Activated T-cell treated with anti-CD3 and anti-CD28 coated beads for 24 hours (primary cell): ENCODE data around the gene RARRES2.
"Not testable (repeated sequence)": the region's sequence is repeated elsewhere in the genome, so short reads cannot be mapped to it uniquely, and the experiment has no call there.

Source experiments
- DNase-seq: peaks from one replicate; pipeline ENCODE4 v3.0.0-alpha.2; 2020; ENCODE audit warnings: low read depth

The RARRES2 gene

GRCh38 chr7:150317748-150318444 is 23.5 kb downstream of the RARRES2 start:
- DNase-seq, result no peak

- DNase-seq, result not testable (repeated sequence)
Measured at GRCh38 chr7:150316987-150317386, 24.4 kb downstream of the RARRES2 start.

GRCh38 chr7:150314639-150315239 is 26.7 kb downstream of the RARRES2 start:
- no peak for DNase-seq

- DNase-seq, result no peak
Measured at GRCh38 chr7:150313870-150314269, 27.6 kb downstream of the RARRES2 start.

- DNase-seq, result no peak
Measured at GRCh38 chr7:150313367-150313809, 28.0 kb downstream of the RARRES2 start.

- DNase-seq, result not testable (repeated sequence)
Measured at GRCh38 chr7:150312649-150313366, 28.6 kb downstream of the RARRES2 start.

GRCh38 chr7:150311711-150312110 is 29.7 kb downstream of the RARRES2 start:
- no peak for DNase-seq

- DNase-seq, result no peak
Measured at GRCh38 chr7:150311146-150311545, 30.3 kb downstream of the RARRES2 start.

- DNase-seq, result no peak
Measured at GRCh38 chr7:150308575-150308974, 32.9 kb downstream of the RARRES2 start.

GRCh38 chr7:150307904-150308303 is 33.5 kb downstream of the RARRES2 start:
- DNase-seq, result no peak

- no peak for DNase-seq
Measured at GRCh38 chr7:150307129-150307528, 34.3 kb downstream of the RARRES2 start.

- not testable (repeated sequence) for DNase-seq
Measured at GRCh38 chr7:150306377-150306776, 35.1 kb downstream of the RARRES2 start.

- DNase-seq, result not testable (repeated sequence)
Measured at GRCh38 chr7:150305903-150306284, 35.5 kb downstream of the RARRES2 start.

- not testable (repeated sequence) for DNase-seq
Measured at GRCh38 chr7:150305259-150305902, 36.0 kb downstream of the RARRES2 start.

- DNase-seq, result not testable (repeated sequence)
Measured at GRCh38 chr7:150304499-150305258, 36.8 kb downstream of the RARRES2 start.

- not testable (repeated sequence) for DNase-seq
Measured at GRCh38 chr7:150302908-150303310, 38.5 kb downstream of the RARRES2 start.

GRCh38 chr7:150297978-150298377 is 43.5 kb downstream of the RARRES2 start:
- DNase-seq, result not testable (repeated sequence)

GRCh38 chr7:150296802-150297201 is 44.6 kb downstream of the RARRES2 start:
- not testable (repeated sequence) for DNase-seq

- not testable (repeated sequence) for DNase-seq
Measured at GRCh38 chr7:150295614-150296013, 45.8 kb downstream of the RARRES2 start.

- not testable (repeated sequence) for DNase-seq
Measured at GRCh38 chr7:150295027-150295426, 46.4 kb downstream of the RARRES2 start.

- DNase-seq, result not testable (repeated sequence)
Measured at GRCh38 chr7:150290317-150290716, 51.1 kb downstream of the RARRES2 start.

GRCh38 chr7:150288816-150289215 is 52.6 kb downstream of the RARRES2 start:
- DNase-seq, result not testable (repeated sequence)
